ENCODE results near the gene KMT2E.
A peak's percentile ranks its signal among the peaks of the same experiment; 100 is the strongest.
"Not testable (repeated sequence)": the region's sequence is repeated elsewhere in the genome, so short reads cannot be mapped to it uniquely, and the experiment has no call there.

KMT2E gene

DNA sequence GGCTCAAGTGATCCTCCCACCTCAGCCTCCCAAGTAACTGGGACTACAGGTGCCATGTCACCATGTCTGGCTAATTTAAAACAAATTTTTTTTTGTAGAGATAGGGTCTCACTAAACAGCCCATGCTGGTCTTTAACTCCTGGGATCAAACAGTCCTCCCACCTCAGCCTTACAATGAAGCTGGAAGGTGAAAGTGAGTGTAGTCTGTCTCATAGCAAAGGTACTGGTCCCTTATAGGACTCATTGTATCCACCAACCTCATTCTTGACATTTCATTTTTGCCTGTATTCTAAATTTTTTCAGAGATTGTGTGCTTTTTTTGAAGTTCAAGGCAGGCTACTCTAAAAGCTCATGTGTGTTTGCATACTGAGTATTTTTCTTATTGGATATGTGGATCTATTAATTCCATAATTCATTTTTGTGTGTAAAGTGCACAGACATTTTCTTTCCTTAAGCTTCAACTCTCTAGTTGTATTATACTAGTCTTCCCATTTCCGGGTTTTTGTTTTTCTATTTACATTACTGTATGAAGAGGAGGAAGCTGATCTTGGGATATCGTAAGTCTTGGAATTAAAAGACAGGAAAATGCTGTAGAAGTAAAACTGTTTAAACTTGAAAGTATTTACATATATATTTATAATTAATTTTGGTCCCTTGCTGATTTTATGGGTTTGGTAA is 13.3 kb downstream of the KMT2E start:
- no peak for DNase-seq

DNA sequence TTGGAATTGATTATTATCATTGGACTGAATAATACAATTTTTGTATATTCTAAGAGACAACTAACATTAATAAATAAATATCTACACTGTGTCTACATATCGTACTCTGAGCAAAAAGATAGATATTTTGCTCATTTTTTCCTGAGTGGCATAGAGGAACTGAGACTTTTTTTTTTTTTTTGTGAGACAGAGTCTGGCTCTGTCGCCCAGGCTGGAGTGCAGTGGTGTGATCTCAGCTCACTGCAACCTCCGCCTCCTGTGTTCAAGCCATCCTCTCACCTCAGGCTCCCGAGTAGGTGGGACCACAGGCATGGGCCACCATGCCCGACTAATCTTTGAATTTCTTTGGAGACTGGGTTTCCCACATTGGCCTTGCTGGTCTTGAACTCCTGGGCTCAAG is 14.0 kb downstream of the KMT2E start:
- peak; percentile 53 for DNase-seq

DNA sequence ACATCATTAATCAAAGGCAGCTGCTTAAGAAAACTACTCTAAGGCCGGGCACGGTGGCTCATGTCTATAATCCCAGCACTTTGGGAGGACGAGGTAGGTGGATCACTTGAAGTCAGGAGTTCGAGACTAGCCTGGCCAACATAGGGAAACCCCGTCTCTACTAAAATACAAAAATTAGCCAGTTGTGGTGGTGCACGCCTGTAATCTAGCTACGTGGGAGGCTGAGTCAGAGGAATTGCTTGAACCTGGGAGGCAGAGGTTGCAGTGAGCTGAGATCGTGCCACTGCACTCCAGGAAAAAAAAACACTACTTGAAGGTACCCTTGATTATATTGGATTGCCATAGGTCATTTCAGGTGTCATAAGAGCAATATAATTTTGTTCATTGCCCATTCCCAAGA is 14.9 kb downstream of the KMT2E start:
- peak; percentile 59 for DNase-seq

DNA sequence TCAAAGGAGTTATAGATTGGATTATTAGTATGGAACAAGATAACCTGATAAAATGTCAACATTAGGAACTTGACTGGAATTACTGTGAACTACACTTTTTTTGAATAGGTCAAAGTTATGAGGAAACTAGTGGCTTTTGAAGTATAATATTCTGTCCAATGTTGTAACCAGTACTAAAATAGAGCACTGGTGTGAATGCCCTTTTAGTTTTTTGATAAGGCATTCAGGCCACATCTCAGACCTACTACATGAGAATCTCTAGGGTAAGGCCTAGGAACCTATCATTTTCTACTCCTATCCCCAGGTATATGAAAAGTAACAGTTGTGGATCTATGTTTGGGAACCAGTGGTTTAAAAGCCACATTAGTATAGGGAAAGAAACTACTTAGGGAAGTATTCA is 16.4 kb downstream of the KMT2E start:
- DNase-seq: no peak

DNA sequence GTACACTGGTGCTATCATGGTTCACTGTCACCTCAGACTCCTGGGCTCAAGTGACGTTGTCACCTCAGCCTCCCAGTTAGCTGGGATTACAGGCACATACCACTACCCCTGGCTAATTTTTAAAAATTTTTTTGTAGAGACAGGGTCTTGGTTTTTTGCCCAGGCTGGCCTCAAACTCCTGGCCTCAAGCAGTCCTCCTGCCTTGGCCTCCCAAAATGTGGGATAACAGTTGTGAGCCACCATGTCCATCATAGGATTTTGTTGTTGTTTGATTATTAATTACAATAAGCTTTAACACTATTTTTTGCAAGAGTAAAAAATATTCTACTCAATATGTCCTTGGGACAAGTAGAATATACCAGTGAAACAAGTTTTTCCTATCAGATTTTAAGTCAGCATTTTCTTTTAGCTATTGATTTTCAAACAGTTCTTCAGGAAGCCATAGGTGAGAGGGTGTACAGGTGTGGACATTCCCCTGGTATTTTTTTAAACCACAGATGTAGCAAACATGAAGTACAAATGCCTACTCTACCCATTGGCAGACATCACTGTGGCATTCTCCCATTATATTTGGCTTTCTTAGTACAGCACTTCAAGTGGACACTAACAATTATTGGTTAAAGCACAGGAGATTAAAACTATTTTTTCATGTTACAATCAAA is 18.7 kb downstream of the KMT2E start:
- DNase-seq: no peak

DNA sequence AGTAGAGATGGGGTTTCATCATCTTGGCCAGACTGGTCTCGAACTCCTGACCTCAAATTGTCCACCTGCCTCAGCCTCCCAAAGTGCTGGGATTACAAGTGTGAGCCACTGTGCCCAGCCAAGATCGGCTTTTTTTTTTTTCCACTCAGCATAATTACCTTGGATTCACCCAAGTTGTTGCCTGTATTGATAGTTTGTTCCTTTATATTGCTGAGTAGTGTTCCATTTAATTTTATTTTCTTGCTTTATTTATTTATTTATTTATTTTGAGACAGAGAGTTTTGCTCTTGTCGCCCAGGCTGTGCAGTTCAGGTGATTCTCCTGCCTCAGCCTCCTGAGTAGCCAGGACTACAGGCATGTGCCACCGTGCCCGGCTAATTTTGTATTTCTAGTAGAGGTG is 21.3 kb downstream of the KMT2E start:
- no peak for DNase-seq

DNA sequence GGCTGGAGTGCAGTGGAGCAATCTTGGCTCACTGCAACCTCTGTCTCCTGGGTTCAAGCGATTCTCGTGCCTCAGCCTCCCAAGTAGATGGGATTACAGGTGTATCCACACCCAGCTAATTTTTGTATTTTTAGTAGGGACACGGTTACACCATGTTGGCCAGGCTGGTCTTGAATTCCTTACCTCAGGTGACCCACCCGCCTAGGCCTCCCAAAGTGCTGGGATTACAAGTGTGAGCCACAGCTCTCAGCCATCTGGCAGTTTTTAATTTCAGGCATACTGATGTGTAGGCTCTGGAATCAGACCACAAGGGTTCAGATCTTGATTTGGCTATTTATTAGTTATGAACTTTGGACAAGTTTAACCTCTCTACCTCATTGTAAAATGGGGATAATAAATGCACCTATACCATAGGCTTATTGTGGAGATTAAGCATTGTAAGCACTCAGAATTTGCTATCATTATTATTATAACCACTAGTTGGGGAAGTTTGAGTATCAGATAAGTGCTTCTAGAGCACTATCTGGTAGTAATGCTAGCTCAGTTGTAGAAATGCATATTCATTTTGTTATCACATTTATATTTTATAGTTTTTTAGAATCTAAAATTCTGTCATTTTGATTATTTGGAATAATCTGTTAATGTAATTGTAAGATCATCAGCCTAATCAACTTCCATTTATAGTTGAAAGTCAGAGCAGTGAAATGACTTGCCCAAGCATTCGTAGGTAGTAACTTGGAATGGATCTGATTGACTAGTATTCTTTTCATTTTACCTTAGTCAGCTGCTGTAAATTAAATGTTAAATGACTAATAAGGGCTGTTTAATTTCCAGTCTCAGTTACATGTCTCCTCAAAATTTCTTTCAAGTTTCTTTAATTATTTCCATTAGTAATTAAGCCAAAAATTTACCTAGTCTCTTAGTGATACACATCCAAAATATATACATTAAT is 22.5 kb downstream of the KMT2E start:
- no peak for DNase-seq

DNA sequence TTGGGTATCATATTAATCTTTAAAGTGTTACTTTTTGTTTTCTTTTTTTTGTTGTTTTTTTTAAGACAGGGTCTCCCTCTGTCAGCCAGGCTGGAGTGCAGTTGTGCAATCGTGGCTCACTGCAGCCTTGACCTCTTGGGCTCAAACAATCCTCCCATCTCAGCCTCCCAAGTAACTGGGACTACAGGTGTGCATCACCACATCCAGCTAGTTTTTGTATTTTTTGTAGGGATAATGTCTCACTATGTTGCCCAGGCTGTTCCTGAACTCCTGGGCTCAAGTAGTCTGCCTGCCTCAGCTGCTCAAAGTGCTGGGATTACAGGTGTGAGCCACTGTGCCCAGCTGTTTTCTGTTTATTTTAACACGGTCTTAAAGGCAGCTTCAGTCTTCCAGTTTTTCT is 23.3 kb downstream of the KMT2E start:
- no peak for DNase-seq

DNA sequence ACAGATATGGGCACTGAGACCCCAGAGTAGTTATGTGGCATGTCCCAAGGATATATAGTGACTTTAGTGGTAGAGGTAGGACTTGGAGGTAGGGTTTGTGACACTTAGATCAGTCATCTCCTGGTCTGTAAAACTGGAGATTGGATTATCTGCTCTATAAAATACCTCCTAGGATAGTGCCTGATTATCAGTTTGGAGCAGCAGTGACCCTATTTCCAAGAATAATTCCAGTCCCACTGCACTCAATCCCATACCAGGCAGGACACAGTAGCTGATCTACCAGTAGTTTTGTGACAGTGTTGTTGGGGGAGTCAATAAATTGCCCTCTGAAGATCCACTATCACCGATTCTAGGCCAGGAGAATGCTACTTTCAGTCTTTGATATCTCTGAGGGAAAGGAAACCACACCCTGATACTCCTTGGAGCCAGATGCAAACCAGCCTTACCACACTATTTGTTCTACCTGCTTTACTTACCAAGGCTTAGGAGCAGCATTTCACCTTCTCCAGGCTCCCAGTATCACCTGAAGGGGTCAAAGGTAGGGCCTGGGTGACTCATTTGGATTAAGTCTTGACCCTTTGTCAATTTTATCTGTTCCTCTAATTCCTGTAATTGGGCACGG is 30.6 kb downstream of the KMT2E start:
- DNase-seq: no peak

DNA sequence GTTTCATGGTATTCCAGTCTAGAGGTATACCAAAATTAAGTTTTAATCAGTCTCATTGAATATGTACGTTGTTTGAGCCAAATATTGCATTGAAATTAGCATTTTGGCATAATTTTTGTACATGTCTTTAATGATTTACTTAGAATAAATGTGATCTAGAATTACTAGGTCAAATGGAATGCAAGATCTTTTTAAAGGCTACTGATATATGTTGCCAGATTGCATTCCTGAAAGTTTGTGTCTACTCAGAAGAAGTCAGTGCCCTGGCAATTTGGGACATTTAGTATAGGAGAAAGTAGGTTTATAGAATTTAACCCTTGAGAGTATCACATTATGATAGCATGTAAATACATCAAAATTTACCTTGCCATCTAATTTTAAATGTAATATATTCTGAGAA is 32.4 kb downstream of the KMT2E start:
- DNase-seq: no peak

DNA sequence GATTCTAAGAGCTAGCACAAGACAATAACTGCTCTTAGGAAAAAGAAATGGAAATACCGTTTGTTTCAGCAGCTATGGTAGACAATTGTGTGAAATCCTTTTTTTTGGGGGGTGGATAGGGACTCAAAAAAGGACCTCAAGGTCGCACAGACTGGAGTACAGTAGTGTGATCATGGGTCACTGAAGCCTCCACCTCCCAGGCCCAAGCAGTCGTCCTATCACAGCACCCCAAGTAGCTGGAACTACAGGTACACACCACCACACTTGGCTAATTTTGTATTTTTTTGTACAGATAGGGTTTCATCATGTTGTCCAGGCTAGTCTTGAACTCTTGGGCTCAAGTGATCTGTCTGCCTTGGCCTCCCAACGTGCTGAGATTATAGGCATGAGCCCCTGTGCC is 33.9 kb downstream of the KMT2E start:
- no peak for DNase-seq

DNA sequence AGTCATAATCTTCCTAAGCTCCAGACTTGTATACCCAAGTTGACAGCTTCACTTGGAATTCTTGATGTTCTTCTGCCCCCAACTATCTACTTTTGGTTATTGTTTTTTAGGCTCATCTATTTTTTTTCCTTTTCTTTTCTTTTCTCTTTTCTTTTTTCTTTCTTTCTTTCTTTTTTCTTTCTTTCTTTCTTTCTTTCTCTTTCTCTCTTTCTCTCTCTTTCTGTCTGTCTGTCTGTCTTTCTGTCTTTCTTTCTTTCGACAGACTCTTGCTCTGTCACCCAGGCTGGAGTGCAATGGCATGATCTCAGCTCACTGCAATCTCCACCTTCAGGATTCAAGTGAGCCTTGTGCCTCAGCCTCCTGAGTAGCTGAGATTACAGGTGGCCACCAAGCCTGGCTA is 36.5 kb downstream of the KMT2E start:
- DNase-seq: no peak

DNA sequence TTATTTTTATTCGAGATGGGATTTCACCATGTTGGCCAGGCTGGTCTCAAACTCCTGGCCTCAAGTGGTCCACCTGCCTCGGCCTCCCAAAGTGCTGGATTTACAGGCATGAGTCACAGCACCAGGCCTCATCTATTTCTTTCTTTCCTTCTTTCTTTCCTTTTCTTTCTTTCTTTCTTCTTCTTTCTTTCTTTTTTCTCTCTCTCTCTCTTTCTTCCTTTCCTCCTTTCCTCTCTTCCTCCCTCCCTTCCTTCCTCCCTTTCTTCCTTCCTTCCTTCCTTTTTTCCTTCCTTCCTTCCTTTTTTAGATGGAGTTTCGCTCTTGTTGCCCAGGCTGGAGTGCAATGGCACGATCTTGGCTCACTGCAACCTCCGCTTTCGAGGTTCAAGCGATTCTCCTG is 36.9 kb downstream of the KMT2E start:
- not testable (repeated sequence) for DNase-seq

DNA sequence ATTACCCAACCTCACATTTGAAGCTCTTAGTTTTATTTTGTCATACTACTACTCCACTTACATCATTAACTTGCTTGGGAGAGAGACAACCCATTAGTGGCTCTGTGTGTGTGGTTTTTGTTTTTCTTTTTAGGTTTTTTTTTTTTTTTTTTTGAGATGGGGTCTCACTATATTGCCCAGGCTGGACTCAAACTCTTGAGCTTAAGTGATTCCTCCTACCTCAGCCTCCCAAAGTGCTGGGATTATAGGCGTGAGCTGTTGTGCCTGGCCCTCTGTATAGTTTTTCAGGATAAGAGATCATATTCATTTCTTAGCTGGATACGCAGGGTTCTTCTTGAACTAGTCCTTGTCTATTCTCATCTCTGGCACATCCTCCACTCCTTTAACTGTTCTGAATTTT is 41.1 kb downstream of the KMT2E start:
- no peak for DNase-seq

DNA sequence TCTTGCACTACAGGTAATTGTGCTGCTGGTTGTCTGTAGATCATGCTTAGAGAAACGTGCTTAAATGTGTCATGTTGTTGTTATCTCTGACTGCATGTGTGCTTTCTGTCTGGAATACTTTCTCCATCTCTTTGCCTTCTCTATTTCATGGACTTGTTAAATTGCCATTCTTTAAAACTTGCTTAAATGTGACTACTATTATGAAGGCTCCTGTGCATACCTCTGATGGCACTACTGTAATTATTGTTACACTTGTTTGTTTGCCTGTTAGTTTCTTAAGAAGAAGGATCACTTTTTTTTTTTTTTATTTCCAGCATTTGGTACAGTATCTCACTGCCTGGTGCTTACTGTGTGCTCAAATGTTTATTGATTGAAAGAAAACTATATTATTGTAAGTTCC is 41.6 kb downstream of the KMT2E start:
- DNase-seq: no peak

DNA sequence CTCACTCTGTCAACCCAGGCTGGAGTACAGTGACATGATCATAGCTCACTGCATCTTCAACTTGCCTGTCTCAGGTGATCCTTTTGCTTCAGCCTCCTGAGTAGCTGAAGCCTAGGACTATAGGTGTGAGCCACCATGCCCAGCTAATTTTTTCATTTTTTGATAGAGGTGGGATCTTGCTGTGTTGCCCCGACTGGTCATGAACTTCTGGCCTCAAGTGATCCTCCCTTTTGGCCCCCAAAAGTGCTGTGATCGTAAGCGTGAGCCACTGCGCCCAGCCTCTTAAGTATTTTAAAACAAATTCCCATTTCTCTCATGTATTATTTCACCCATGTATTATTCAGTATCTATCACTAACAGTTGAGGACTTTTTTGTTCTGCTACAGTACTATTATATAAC is 43.5 kb downstream of the KMT2E start:
- DNase-seq: no peak

DNA sequence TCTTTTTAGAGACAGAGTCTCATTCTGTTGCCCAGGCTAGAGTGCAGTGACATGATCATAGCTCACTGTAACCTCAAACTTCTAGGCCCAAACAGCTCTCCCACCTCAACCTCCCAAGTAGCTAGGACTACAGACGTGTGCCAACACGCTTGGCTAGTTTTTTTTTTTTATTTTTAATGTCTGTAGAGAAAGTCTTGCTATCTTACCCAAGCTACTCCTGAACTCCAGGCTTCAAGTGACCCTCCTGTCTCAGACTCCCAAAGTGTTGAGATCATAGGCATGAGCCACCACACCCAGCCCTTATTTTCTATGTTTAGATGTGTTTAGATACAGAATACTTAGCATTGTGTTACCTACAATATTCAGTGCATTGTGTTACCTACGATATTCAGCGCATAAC is 46.4 kb downstream of the KMT2E start:
- no peak for DNase-seq

DNA sequence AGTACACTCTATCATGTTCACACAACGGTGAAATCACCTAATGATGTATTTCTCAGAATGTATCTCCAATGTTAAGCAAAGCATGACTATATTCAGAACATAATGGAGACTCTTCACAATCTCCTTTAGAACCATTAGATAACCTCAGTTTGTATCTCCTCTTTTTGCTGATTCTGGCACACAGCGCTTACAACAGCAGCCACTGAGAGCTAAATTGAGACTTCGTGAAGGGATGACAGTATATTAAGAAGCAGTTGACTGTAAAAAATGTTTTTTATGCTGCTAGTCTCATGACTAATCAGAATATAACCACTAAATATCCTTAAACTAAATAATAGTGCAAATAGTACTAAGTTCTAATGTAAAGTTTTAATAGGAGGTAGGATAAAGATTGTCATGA is 46.9 kb downstream of the KMT2E start:
- no peak for DNase-seq

DNA sequence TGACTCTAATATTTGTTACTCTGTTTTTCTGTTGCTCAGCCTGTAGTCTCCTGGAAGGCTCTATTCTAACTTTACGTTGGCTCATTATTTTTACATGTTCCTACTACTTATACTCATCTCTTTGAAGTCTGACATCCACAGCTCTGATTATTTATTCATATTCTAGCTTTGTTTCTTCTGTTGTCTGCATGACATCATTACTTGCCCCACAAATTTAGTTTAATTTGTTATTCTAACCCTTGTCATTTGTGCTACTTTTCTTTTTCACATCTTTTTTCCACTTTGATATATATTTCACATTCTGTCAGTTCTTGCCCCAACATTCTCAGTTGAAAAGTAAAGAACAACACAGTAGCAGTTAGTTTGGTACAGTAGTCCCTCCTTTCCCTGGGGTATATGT is 51.1 kb downstream of the KMT2E start:
- DNase-seq: no peak

DNA sequence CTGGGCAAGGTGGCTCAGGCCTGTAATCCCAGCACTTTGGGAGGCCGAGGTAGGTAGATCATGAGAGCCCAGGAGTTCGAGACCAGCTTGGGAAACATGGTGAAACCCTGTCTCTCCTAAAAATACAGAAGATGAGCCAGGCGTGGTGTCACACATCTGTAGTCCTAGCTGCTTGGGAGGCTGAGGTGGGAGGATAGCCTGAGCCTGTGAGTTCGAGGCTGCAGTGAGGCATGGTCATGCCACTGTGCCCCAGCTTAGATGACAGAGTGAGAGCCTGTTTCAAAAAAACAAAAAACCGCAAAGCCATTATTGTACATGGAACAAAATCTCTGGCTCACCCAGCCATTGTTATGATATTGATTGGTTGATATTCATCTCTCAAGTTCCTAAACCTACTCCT is 53.7 kb downstream of the KMT2E start:
- DNase-seq: no peak

DNA sequence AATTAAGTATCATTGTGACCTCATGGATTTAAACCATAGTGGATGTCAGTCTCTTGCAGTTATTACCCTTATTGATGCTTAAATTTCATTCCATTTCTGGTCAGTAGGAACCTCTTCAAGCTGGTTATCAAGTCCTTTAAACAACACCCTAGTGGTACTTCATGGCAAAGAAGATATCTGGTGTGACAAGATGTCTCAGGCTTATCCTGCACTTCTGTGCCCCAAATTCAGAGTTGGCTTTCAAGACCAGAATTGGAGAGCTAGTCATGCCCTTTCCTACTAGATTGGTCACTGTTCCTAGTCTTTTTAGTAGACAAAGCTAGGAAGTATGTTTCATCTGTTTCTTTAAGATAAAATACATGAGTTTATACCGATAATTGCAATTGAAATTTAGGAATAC is 54.9 kb downstream of the KMT2E start:
- no peak for DNase-seq

DNA sequence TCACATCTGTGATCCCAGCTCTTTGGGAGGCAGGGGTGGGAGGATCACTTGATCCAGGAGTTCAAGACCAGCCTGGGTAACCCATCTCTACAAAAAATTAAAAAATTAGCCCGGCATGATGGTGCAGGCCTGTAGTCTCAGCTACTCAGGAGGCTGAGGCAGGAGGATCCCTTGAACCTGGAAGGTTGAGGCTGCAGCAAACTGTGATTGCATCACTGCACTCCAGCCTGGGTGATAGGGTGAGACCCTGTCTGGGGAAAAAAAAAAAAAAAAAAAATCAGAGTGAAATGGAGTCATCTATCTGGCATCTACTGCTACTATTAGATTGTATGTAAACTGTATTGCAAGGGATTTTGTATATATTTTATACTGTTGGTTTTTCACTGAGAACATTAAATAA is 59.1 kb downstream of the KMT2E start:
- DNase-seq: no peak

DNA sequence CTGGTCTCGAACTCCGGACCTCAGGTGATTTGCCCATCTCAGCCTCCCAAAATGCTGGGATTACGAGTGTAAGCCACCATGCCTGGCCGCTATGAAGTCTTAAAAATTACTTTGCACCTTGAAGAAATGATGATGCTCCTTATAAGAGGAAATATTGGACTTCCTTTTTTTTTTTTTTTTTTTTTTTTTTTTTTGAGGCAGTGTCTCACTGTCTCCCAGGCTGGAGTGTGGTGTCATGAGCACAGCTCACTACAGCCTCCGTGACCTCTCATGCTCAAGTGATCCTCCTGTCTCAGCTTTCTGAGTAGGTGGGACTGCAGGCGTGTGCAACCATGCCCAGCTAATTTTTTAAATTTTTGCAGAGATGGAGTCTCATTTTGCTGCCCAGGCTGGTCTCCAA is 65.3 kb downstream of the KMT2E start:
- no peak for DNase-seq

DNA sequence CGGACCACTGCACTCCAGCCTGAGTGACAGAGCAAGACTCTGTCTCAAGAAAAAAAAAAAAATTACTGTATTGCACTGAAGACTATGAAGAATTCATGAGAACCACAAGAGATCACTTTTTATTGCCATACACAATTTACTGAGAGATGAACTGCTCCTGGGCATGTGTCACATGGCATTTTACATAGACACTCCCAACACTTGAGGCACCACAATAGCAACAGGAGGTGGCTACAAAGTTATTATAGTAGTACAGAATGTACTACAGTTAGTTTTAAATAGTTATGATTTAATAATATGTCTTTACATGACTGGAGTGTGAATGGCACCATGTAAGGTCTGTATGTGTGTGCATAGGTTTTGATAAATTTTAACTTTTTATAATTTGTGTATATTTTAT is 70.6 kb downstream of the KMT2E start:
- DNase-seq: no peak

Data from activated effector memory CD4-positive, alpha-beta T cell treated with anti-CD3 and anti-CD28 coated beads, Interleukin-2, amount 50 U/mL, for 16 hours (primary cell).